HG03457 (cell line): ENCODE data around the gene MPLKIP.
"Not testable (repeated sequence)": the region's sequence is repeated elsewhere in the genome, so short reads cannot be mapped to it uniquely, and the experiment has no call there.

ENCODE experiments used
- ATAC-seq: cut with Tn5 transposase; IDR thresholded peaks from one replicate; pipeline ENCODE4 v1.9.1; 2021; ENCODE audit warnings: moderate number of reproducible peaks; ENCODE audit not compliant: unreplicated experiment

MPLKIP gene

DNA sequence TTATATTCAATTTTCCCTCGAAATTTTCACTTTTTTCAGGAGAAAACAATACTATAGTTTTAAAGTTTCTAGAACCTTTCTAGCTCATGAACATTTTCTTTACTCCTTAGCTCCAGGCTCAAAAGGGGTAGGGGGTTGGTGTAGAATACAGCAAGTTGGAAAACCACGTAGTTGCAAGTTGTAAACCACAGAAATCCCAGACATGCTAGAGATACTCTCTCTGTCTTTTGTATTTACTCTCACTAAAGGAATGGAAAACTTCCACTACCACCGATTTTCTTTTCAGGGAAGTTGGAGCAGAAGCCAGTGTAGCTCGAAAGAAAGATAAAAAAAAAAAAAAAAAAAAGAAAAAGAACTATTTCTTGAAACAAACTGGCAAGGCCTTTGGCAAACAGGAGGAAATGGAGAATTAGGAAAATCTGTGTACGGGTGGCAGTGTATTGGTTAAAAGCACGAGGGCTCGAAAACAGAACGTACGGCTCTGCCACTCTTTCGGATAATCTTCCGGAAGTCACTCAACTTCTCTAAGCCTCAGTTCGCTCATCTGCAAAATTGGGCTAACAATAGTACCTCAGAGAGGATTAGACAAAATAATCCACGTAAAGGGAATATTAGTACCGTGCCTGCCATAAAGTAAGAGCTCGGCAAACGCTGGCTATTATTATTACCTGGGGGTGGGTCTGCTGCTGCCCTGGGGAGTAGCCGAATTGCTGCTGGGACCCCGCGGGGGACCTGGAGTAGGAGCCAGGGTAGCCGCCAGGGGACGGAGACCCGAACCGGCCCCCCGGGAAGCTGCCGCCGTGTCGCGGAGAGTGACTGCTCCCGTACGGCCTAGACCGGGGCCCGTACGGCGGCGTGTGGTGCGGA lies 628 bp downstream of the MPLKIP start:
- ATAC-seq = no peak

GRCh38 chr7:40122940-40123254 lies 11.5 kb downstream of the MPLKIP start:
- ATAC-seq = no peak

GRCh38 chr7:40122100-40122939 lies 12.1 kb downstream of the MPLKIP start:
- ATAC-seq = not testable (repeated sequence)

- no peak for ATAC-seq
Measured at GRCh38 chr7:40120020-40120419, 14.4 kb downstream of the MPLKIP start.

- ATAC-seq = not testable (repeated sequence)
Measured at GRCh38 chr7:40118201-40118600, 16.2 kb downstream of the MPLKIP start.

GRCh38 chr7:40117199-40117598 lies 17.2 kb downstream of the MPLKIP start:
- ATAC-seq = not testable (repeated sequence)

GRCh38 chr7:40115936-40116335 lies 18.5 kb downstream of the MPLKIP start:
- no peak for ATAC-seq

GRCh38 chr7:40105879-40106473 lies 28.4 kb downstream of the MPLKIP start:
- no peak for ATAC-seq

- no peak for ATAC-seq
Measured at GRCh38 chr7:40102897-40103296, 31.5 kb downstream of the MPLKIP start.

- no peak for ATAC-seq
Measured at GRCh38 chr7:40101201-40101600, 33.2 kb downstream of the MPLKIP start.

- no peak for ATAC-seq
Measured at GRCh38 chr7:40099837-40100236, 34.6 kb downstream of the MPLKIP start.

GRCh38 chr7:40098810-40099209 lies 35.6 kb downstream of the MPLKIP start:
- ATAC-seq = no peak

DNA sequence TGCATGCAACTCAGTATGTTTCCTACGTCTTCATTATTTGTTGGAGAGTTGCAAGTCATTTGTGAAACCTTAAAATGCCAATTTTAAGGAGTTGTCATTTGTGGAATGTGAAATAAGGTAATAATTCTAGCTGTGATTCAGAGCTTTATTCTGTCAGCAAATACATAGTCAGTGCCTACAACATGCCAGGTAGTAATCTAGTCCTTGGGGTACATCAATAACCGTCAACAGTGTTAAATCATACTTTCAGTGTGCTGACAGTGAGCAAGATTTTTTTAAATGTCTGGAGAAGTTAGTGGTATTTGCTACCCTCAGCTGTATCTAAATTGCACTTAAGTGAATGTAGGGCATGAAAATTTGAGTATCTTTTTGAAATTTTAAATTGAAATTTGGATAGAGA lies 36.7 kb downstream of the MPLKIP start:
- no peak for ATAC-seq

- ATAC-seq = no peak
Measured at GRCh38 chr7:40095695-40096327, 38.6 kb downstream of the MPLKIP start.

DNA sequence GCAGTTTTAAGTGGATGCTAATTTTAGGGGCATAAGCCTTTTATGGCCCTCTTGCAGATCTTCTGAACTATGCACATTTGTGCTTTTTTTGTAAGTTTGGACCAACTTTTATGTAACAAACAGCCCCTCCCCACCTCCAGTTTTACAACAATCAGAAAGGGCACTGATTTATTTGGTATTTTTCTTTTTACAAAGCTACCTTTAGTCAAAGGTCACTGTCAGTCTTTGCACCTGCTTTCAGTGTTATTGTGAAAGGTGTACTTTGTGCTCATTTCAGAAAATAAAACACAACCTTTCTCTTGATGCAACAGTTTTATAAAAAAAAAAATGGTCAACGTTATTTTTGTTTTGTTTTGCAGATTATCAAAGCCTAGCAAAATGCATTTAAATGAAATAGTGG lies 39.2 kb downstream of the MPLKIP start:
- no peak for ATAC-seq

DNA sequence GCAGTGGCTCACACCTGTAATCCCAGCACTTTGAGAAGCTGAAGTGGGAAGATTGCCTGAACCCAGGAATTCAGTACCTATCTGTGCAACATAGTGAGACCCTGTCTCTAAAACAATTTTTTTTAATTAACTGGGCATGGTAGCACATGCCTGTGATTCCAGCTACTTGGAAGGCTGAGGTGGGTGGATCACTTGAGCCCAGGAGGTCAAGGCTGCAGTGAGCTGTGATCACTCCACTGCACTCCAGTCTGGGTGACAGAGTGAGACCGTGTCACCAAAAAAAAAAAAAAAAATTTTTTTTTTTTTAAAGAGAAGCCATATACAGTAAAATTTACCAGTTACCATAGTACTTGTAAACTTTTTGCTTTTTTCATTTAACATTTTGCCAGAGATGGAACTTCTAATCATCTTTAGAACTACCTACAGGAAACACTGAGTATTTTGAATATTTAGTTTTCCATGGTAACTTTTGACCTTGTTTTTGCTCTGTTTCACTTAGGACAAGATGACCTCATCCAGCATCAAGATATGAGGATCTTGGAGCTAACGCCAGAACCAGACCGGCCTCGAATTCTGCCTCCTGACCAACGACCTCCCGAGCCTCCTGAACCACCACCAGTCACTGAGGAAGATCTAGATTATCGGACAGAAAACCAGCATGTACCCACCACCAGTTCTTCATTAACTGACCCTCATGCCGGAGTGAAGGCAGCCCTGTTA lies 40.6 kb downstream of the MPLKIP start:
- ATAC-seq = no peak

DNA sequence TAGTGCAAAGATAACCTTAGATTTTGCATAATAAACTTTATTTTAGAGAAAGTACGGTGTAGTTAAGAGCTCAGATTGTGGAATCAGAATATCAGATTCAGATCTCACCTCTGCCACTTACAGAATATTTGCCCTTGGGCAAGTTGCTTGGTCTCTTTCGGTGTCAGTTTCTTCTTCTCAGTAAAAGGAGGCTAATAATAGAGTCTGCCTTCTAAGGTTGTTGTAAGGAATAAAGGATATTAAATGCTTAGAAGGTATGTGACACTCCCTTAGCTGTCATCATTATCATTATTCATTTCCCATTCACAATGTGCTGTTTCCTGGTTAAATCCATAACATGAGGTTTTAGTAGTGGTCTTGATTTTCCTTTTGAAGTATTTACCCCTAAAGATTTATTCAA lies 42.2 kb downstream of the MPLKIP start:
- ATAC-seq = no peak

DNA sequence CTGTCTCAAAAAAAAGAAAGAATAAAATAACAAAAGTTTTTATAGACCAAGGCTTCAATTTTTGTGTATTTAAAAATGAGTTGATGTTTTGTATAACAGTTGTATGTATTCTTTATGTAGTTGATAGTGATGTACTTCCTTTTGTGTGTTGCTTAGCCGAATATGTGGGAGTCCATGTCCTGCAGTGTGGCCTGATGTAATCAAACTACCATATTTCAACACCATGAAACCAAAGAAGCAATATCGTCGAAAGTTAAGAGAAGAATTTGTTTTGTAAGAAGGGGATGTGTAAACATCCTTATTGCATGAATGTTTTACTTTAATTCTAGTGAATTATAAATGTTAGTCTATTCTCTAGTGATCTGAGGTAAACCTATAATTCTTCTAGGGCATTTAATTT lies 56.6 kb downstream of the MPLKIP start:
- no peak for ATAC-seq
